ENCODE measurements around the gene TEP1. TPM values are rescaled to one million over a fixed set of nuclear protein-coding genes. Genes with fewer than 3 reads are reported as not detected.

The TEP1 gene
- polyA plus RNA-seq, 1 donor from 2014 or later = 5.2 TPM

DNA sequence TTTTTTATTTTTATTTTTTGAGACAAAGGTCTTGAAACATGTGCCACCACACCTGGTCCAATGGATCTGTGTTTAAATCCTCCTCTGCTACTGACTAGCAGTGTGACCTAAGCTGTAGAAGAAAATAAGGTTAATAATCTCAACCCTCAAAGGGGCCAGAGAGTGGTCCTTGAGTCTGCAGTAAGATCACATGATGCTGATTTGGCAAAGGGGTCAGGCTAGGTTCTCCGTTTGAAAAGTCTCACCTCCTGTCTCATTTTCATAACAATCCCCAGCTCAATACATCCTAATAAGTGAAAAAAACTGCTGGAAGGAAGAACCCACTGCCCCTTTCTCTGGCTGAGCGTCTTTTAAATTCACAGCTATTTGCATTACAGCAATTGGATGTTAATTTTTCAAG lies 8.0 kb upstream of the TEP1 start:
- Histone ChIP-seq H3K27ac (ENCODE audit: low read length) (no peak overlapping the region), H2AFZ (ENCODE audit: low read depth, low read length) (no peak overlapping the region), H3F3A (ENCODE audit: insufficient read depth, low read length, poor library complexity, severe bottlenecking) (no peaks in the 10 kb centered on the region)

DNA sequence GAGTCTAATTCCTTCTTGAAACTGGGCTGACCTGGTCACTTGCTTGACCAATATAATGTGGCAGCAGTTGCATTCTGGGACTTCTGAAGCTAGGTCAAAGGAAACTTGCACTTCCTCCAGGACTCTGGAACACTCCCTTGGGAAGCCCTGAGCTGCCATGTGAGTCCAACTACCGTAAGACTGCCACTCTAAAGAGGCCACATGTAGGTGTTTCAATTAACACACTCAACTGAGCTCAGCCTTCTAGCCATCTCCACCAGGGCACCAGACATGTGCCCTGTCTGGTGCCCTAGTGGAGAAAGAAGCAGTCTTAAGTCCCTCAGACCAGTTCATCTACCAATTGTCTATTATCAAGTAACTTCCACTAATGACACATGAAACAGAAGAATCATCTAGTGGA lies 6.1 kb upstream of the TEP1 start:
- Histone ChIP-seq H3K9me3 (ENCODE audit: low read length) (no peaks in the 10 kb centered on the region), H3K79me2 (replicated peaks; ENCODE audit: insufficient read depth, low read length) (no peaks in the 10 kb centered on the region), H3K27ac (ENCODE audit: low read length) (no peak overlapping the region), H3K27me3 (ENCODE audit: insufficient read depth, low read depth, low read length) (no peaks in the 10 kb centered on the region), H3K36me3 (ENCODE audit: insufficient read depth, low read length) (no peaks in the 10 kb centered on the region), H3K4me3 (ENCODE audit: low read length) (no peak overlapping the region), H4K20me1 (ENCODE audit: insufficient read depth) (no peaks in the 10 kb centered on the region), H3K9me2 (ENCODE audit: insufficient read depth, low read length) (no peaks in the 10 kb centered on the region), H3F3A (ENCODE audit: insufficient read depth, low read length, poor library complexity, severe bottlenecking) (no peaks in the 10 kb centered on the region), H3K9ac (ENCODE audit: low read length) (no peak overlapping the region), H2AFZ (ENCODE audit: low read depth, low read length) (no peak overlapping the region), H3K4me2 (ENCODE audit: low read length) (no peak overlapping the region)
- no peak for TF ChIP-seq EZH2 (IDR thresholded peaks at IDR 0.05; ENCODE audit: borderline replicate concordance, insufficient read depth, low read length, poor library complexity, severe bottlenecking)
- TF ChIP-seq TAF1 (IDR thresholded peaks at IDR 0.05; ENCODE audit: low read depth) = no peak
- no peak for TF ChIP-seq SMC3 (conservative IDR thresholded peaks at IDR 0.05; ENCODE audit: poor library complexity)
- TF ChIP-seq, protein P1, sequence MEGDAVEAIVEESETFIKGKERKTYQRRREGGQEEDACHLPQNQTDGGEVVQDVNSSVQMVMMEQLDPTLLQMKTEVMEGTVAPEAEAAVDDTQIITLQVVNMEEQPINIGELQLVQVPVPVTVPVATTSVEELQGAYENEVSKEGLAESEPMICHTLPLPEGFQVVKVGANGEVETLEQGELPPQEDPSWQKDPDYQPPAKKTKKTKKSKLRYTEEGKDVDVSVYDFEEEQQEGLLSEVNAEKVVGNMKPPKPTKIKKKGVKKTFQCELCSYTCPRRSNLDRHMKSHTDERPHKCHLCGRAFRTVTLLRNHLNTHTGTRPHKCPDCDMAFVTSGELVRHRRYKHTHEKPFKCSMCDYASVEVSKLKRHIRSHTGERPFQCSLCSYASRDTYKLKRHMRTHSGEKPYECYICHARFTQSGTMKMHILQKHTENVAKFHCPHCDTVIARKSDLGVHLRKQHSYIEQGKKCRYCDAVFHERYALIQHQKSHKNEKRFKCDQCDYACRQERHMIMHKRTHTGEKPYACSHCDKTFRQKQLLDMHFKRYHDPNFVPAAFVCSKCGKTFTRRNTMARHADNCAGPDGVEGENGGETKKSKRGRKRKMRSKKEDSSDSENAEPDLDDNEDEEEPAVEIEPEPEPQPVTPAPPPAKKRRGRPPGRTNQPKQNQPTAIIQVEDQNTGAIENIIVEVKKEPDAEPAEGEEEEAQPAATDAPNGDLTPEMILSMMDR (IDR thresholded peaks at IDR 0.05; ENCODE audit: poor library complexity, severe bottlenecking) = no peak
- no peak for TF ChIP-seq EP300 (conservative IDR thresholded peaks at IDR 0.05; ENCODE audit: poor library complexity, severe bottlenecking)
- TF ChIP-seq RAD21 (conservative IDR thresholded peaks at IDR 0.05) = no peak
- no peak for TF ChIP-seq MXI1 (conservative IDR thresholded peaks at IDR 0.05; ENCODE audit: poor library complexity, severe bottlenecking)
- TF ChIP-seq, protein P2, sequence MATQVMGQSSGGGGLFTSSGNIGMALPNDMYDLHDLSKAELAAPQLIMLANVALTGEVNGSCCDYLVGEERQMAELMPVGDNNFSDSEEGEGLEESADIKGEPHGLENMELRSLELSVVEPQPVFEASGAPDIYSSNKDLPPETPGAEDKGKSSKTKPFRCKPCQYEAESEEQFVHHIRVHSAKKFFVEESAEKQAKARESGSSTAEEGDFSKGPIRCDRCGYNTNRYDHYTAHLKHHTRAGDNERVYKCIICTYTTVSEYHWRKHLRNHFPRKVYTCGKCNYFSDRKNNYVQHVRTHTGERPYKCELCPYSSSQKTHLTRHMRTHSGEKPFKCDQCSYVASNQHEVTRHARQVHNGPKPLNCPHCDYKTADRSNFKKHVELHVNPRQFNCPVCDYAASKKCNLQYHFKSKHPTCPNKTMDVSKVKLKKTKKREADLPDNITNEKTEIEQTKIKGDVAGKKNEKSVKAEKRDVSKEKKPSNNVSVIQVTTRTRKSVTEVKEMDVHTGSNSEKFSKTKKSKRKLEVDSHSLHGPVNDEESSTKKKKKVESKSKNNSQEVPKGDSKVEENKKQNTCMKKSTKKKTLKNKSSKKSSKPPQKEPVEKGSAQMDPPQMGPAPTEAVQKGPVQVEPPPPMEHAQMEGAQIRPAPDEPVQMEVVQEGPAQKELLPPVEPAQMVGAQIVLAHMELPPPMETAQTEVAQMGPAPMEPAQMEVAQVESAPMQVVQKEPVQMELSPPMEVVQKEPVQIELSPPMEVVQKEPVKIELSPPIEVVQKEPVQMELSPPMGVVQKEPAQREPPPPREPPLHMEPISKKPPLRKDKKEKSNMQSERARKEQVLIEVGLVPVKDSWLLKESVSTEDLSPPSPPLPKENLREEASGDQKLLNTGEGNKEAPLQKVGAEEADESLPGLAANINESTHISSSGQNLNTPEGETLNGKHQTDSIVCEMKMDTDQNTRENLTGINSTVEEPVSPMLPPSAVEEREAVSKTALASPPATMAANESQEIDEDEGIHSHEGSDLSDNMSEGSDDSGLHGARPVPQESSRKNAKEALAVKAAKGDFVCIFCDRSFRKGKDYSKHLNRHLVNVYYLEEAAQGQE (IDR thresholded peaks at IDR 0.05; ENCODE audit: borderline replicate concordance) = no peak
- no peak for TF ChIP-seq POLR2AphosphoS5 (IDR thresholded peaks at IDR 0.05)

More for the DNA sequence above, 8.0 kb upstream of the TEP1 start:
- no peaks in the 10 kb centered on the region for H3K27me3 ChIP-seq (ENCODE audit: insufficient read depth, low read depth, low read length)
- no peaks in the 10 kb centered on the region for H3K9me2 ChIP-seq (ENCODE audit: insufficient read depth, low read length)
- no peak overlapping the region for H3K9ac ChIP-seq (ENCODE audit: low read length)
- no peaks in the 10 kb centered on the region for H3K79me2 ChIP-seq (replicated peaks; ENCODE audit: insufficient read depth, low read length)
- TF ChIP-seq, protein P1 (IDR thresholded peaks at IDR 0.05; ENCODE audit: poor library complexity, severe bottlenecking) = no peak
- no peak for TF ChIP-seq RAD21 (conservative IDR thresholded peaks at IDR 0.05)
- TF ChIP-seq, protein P2 (IDR thresholded peaks at IDR 0.05; ENCODE audit: borderline replicate concordance) = no peak
- TF ChIP-seq EZH2 (IDR thresholded peaks at IDR 0.05; ENCODE audit: borderline replicate concordance, insufficient read depth, low read length, poor library complexity, severe bottlenecking) = no peak
- TF ChIP-seq EP300 (conservative IDR thresholded peaks at IDR 0.05; ENCODE audit: poor library complexity, severe bottlenecking) = no peak
- no peak for TF ChIP-seq POLR2AphosphoS5 (IDR thresholded peaks at IDR 0.05)
- no peak for TF ChIP-seq MXI1 (conservative IDR thresholded peaks at IDR 0.05; ENCODE audit: poor library complexity, severe bottlenecking)
- TF ChIP-seq TAF1 (IDR thresholded peaks at IDR 0.05; ENCODE audit: low read depth) = no peak
- TF ChIP-seq SMC3 (conservative IDR thresholded peaks at IDR 0.05; ENCODE audit: poor library complexity) = no peak
- no peak overlapping the region for H3K4me2 ChIP-seq (ENCODE audit: low read length)
- H4K20me1 ChIP-seq (ENCODE audit: insufficient read depth) = no peaks in the 10 kb centered on the region
- H3K36me3 ChIP-seq (ENCODE audit: insufficient read depth, low read length) = no peaks in the 10 kb centered on the region
- no peaks in the 10 kb centered on the region for H3K9me3 ChIP-seq (ENCODE audit: low read length)
- H3K4me3 ChIP-seq (ENCODE audit: low read length) = no peak overlapping the region

Measured in neural cell (in vitro differentiated cells).